ENCODE measurements around the gene ASIP. TPM values are rescaled to one million over a fixed set of nuclear protein-coding genes. Genes with fewer than 3 reads are reported as not detected.

The ASIP gene
- total RNA-seq, 1 experiment from 2014 or later = not detected

GRCh38 chr20:34246126-34246626, 5.0 kb downstream of the ASIP start:
- H3K4me3 ChIP-seq (ENCODE audit: low read depth, low read length, poor library complexity, severe bottlenecking) = no peak overlapping the region
- no peak for TF ChIP-seq EZH2 (IDR thresholded peaks at IDR 0.05; ENCODE audit: borderline replicate concordance, low read depth, low read length, poor library complexity, severe bottlenecking)
- no peak for TF ChIP-seq CTCF (conservative IDR thresholded peaks at IDR 0.05; ENCODE audit: low read depth, low read length)
- no peaks in the 10 kb centered on the region for H3K9me3 ChIP-seq (ENCODE audit: low read depth, low read length, poor library complexity, severe bottlenecking)
- intact Hi-C loops (cut with micrococcal nuclease; ENCODE audit: unreplicated experiment) = no loop called here
- H3K27ac ChIP-seq (ENCODE audit: low read depth, low read length, poor library complexity, severe bottlenecking) = no peak overlapping the region
- DNase-seq (ENCODE audit: low spot score) = no peak
- H3K27me3 ChIP-seq (replicated peaks; ENCODE audit: insufficient read depth, low read depth, low read length, poor library complexity) = no peaks in the 10 kb centered on the region
- no TSS peak for BruUV-seq (replicated peaks)
- H3K36me3 ChIP-seq (ENCODE audit: insufficient read depth, low read length, poor library complexity, severe bottlenecking) = no peaks in the 10 kb centered on the region
- no peaks in the 10 kb centered on the region for H3K4me1 ChIP-seq (ENCODE audit: insufficient read depth, low read length, poor library complexity, severe bottlenecking)
- POLR2A ChIA-PET (ENCODE audit: low non-redundant PET) = no interaction called here
- CTCF ChIA-PET = no interaction called here

- Histone ChIP-seq H3K27me3 (replicated peaks; ENCODE audit: insufficient read depth, low read depth, low read length, poor library complexity) (no peaks in the 10 kb centered on the region), H3K9me3 (ENCODE audit: low read depth, low read length, poor library complexity, severe bottlenecking) (no peaks in the 10 kb centered on the region), H3K4me3 (ENCODE audit: low read depth, low read length, poor library complexity, severe bottlenecking) (no peak overlapping the region), H3K4me1 (ENCODE audit: insufficient read depth, low read length, poor library complexity, severe bottlenecking) (no peaks in the 10 kb centered on the region), H3K27ac (ENCODE audit: low read depth, low read length, poor library complexity, severe bottlenecking) (no peak overlapping the region), H3K36me3 (ENCODE audit: insufficient read depth, low read length, poor library complexity, severe bottlenecking) (no peaks in the 10 kb centered on the region)
- TF ChIP-seq CTCF (conservative IDR thresholded peaks at IDR 0.05; ENCODE audit: low read depth, low read length) (no peak), EZH2 (IDR thresholded peaks at IDR 0.05; ENCODE audit: borderline replicate concordance, low read depth, low read length, poor library complexity, severe bottlenecking) (no peak)
- POLR2A ChIA-PET (ENCODE audit: low non-redundant PET) = no interaction called here
- DNase-seq (ENCODE audit: low spot score) = no peak
- intact Hi-C loops (cut with micrococcal nuclease; ENCODE audit: unreplicated experiment) = no loop called here
- CTCF ChIA-PET = interaction anchor here (1.1 kb wide), 1 partner anchor 9 kb away, joined by 5 read pairs; no protein-coding TSS in a partner anchor
- BruUV-seq (replicated peaks) = no TSS peak
Measured at GRCh38 chr20:34249291-34249690, 8.1 kb downstream of the ASIP start.

GRCh38 chr20:34250005-34250404, 8.8 kb downstream of the ASIP start:
- Histone ChIP-seq H3K9me3 (ENCODE audit: low read depth, low read length, poor library complexity, severe bottlenecking) (no peaks in the 10 kb centered on the region), H3K27me3 (replicated peaks; ENCODE audit: insufficient read depth, low read depth, low read length, poor library complexity) (no peaks in the 10 kb centered on the region), H3K4me3 (ENCODE audit: low read depth, low read length, poor library complexity, severe bottlenecking) (no peak overlapping the region), H3K27ac (ENCODE audit: low read depth, low read length, poor library complexity, severe bottlenecking) (no peak overlapping the region), H3K4me1 (ENCODE audit: insufficient read depth, low read length, poor library complexity, severe bottlenecking) (no peaks in the 10 kb centered on the region), H3K36me3 (ENCODE audit: insufficient read depth, low read length, poor library complexity, severe bottlenecking) (no peaks in the 10 kb centered on the region)
- no peak for TF ChIP-seq CTCF (conservative IDR thresholded peaks at IDR 0.05; ENCODE audit: low read depth, low read length)
- no peak for TF ChIP-seq EZH2 (IDR thresholded peaks at IDR 0.05; ENCODE audit: borderline replicate concordance, low read depth, low read length, poor library complexity, severe bottlenecking)
- no peak for DNase-seq (ENCODE audit: low spot score)
- no TSS peak for BruUV-seq (replicated peaks)
- POLR2A ChIA-PET (ENCODE audit: low non-redundant PET) = no interaction called here
- CTCF ChIA-PET = interaction anchor here (1.1 kb wide), 1 partner anchor 8 kb away, joined by 5 read pairs; no protein-coding TSS in a partner anchor
- intact Hi-C loops (cut with micrococcal nuclease; ENCODE audit: unreplicated experiment) = no loop called here

Measured in A673 (cell line).